ENCODE measurements around the gene ADM.

GRCh38 chr11:10322401-10322800, 17.5 kb downstream of the ADM start:
- TF ChIP-seq, protein P1, sequence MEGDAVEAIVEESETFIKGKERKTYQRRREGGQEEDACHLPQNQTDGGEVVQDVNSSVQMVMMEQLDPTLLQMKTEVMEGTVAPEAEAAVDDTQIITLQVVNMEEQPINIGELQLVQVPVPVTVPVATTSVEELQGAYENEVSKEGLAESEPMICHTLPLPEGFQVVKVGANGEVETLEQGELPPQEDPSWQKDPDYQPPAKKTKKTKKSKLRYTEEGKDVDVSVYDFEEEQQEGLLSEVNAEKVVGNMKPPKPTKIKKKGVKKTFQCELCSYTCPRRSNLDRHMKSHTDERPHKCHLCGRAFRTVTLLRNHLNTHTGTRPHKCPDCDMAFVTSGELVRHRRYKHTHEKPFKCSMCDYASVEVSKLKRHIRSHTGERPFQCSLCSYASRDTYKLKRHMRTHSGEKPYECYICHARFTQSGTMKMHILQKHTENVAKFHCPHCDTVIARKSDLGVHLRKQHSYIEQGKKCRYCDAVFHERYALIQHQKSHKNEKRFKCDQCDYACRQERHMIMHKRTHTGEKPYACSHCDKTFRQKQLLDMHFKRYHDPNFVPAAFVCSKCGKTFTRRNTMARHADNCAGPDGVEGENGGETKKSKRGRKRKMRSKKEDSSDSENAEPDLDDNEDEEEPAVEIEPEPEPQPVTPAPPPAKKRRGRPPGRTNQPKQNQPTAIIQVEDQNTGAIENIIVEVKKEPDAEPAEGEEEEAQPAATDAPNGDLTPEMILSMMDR (IDR thresholded peaks at IDR 0.05; ENCODE audit: low read length): no peak
- no peak for TF ChIP-seq EZH2 (optimal IDR thresholded peaks at IDR 0.05; ENCODE audit: low read depth, low read length)

All from MM.1S (cell line).